ENCODE measurements around the gene MAEA. TPM values are rescaled to one million over a fixed set of nuclear protein-coding genes. Genes with fewer than 3 reads are reported as not detected.

Gene MAEA
- total and polyA plus RNA-seq, 2 experiments from 2014 or later, result 66.6 to 73.2 TPM

GRCh38 chr4:1310031-1310795 is 20.5 kb downstream of the MAEA start:
- H2AFZ ChIP-seq, result no peak overlapping the region
- no peak overlapping the region for H3K4me3 ChIP-seq
- H3K4me2 ChIP-seq, result peak overlapping the region; percentile 78
- H3K4me1 ChIP-seq (ENCODE audit: insufficient read depth), result peaks cover 7% of the 10 kb centered on the region
- WGBS (ENCODE audit: low lambda C conversion rate, missing lambda C conversion rate), result 91% methylated on average over 31 of the region's 32 CpGs
- no peak for DNase-seq (ENCODE audit: low spot score)
- no peaks in the 10 kb centered on the region for H3K27me3 ChIP-seq
- H3K9me2 ChIP-seq (replicated peaks; ENCODE audit: insufficient read depth), result no peaks in the 10 kb centered on the region
- H3K27ac ChIP-seq, result peak overlapping the region; percentile 89
- H3K79me2 ChIP-seq, result peaks cover 90% of the 10 kb centered on the region
- TF ChIP-seq EZH2phosphoT487 (IDR thresholded peaks at IDR 0.05; ENCODE audit: low read depth, severe bottlenecking, unreplicated experiment), result no peak
- no peak for TF ChIP-seq CTCF (IDR thresholded peaks at IDR 0.05; ENCODE audit: poor library complexity)
- no peak for TF ChIP-seq EZH2 (IDR thresholded peaks at IDR 0.05; ENCODE audit: borderline replicate concordance)
- no peaks in the 10 kb centered on the region for H3K9me3 ChIP-seq (ENCODE audit: low read depth)
- no peaks in the 10 kb centered on the region for H3K36me3 ChIP-seq (replicated peaks; ENCODE audit: insufficient read depth, low read depth)
- H4K20me1 ChIP-seq (ENCODE audit: insufficient read depth, poor library complexity, severe bottlenecking), result peaks cover 34% of the 10 kb centered on the region

- H4K20me1 ChIP-seq (ENCODE audit: insufficient read depth, poor library complexity, severe bottlenecking), result peaks cover 34% of the 10 kb centered on the region
- no peaks in the 10 kb centered on the region for H3K27me3 ChIP-seq
- DNase-seq (ENCODE audit: low spot score), result no peak
- H3K36me3 ChIP-seq (replicated peaks; ENCODE audit: insufficient read depth, low read depth), result no peaks in the 10 kb centered on the region
- no peak overlapping the region for H3K27ac ChIP-seq
- H2AFZ ChIP-seq, result no peak overlapping the region
- no peaks in the 10 kb centered on the region for H3K9me3 ChIP-seq (ENCODE audit: low read depth)
- H3K4me2 ChIP-seq, result no peak overlapping the region
- no peaks in the 10 kb centered on the region for H3K9me2 ChIP-seq (replicated peaks; ENCODE audit: insufficient read depth)
- WGBS (ENCODE audit: low lambda C conversion rate, missing lambda C conversion rate), result 96% methylated on average over 49 of the region's 49 CpGs
- H3K4me1 ChIP-seq (ENCODE audit: insufficient read depth), result peaks cover 7% of the 10 kb centered on the region
- no peak for TF ChIP-seq EZH2 (IDR thresholded peaks at IDR 0.05; ENCODE audit: borderline replicate concordance)
- TF ChIP-seq EZH2phosphoT487 (IDR thresholded peaks at IDR 0.05; ENCODE audit: low read depth, severe bottlenecking, unreplicated experiment), result no peak
- TF ChIP-seq CTCF (IDR thresholded peaks at IDR 0.05; ENCODE audit: poor library complexity), result no peak
- no peak overlapping the region for H3K4me3 ChIP-seq
- H3K79me2 ChIP-seq, result peaks cover 83% of the 10 kb centered on the region
These were observed 21.3 kb downstream of the MAEA start for GRCh38 chr4:1310796-1311631.

GRCh38 chr4:1312821-1313640 is 23.3 kb downstream of the MAEA start:
- no peaks in the 10 kb centered on the region for H3K9me2 ChIP-seq (replicated peaks; ENCODE audit: insufficient read depth)
- H3K36me3 ChIP-seq (replicated peaks; ENCODE audit: insufficient read depth, low read depth), result no peaks in the 10 kb centered on the region
- no peak overlapping the region for H2AFZ ChIP-seq
- H3K4me1 ChIP-seq (ENCODE audit: insufficient read depth), result peaks cover 7% of the 10 kb centered on the region
- DNase-seq (ENCODE audit: low spot score), result no peak
- H3K27me3 ChIP-seq, result no peaks in the 10 kb centered on the region
- peaks cover 63% of the 10 kb centered on the region for H3K79me2 ChIP-seq
- peaks cover 29% of the 10 kb centered on the region for H4K20me1 ChIP-seq (ENCODE audit: insufficient read depth, poor library complexity, severe bottlenecking)
- H3K4me2 ChIP-seq, result no peak overlapping the region
- 95% methylated on average over 20 of the region's 20 CpGs for WGBS (ENCODE audit: low lambda C conversion rate, missing lambda C conversion rate)
- no peak overlapping the region for H3K4me3 ChIP-seq
- no peak overlapping the region for H3K27ac ChIP-seq
- no peak for TF ChIP-seq EZH2 (IDR thresholded peaks at IDR 0.05; ENCODE audit: borderline replicate concordance)
- TF ChIP-seq EZH2phosphoT487 (IDR thresholded peaks at IDR 0.05; ENCODE audit: low read depth, severe bottlenecking, unreplicated experiment), result no peak
- no peaks in the 10 kb centered on the region for H3K9me3 ChIP-seq (ENCODE audit: low read depth)
